ENCODE measurements around the gene EED.

DNA sequence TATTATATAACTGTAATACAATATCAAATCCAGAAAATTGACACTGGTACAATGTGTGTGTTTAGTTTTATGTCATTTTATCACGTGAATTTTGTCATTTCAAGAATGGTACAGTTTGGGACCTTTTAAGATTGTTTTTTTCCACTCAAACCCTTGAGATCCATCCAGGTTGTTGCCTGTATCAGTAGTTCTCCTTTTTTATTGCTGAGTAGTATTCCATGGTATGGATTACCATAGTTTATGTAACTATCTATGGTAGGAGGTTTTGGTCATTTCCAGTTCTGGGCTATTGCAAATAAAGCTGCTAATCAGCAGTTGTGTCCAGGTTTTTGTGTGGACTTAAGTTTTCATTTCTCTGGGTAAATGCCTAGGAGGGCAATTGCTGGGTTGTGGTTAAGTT lies 25.1 kb downstream of the EED start:
- TF ChIP-seq, protein P1, sequence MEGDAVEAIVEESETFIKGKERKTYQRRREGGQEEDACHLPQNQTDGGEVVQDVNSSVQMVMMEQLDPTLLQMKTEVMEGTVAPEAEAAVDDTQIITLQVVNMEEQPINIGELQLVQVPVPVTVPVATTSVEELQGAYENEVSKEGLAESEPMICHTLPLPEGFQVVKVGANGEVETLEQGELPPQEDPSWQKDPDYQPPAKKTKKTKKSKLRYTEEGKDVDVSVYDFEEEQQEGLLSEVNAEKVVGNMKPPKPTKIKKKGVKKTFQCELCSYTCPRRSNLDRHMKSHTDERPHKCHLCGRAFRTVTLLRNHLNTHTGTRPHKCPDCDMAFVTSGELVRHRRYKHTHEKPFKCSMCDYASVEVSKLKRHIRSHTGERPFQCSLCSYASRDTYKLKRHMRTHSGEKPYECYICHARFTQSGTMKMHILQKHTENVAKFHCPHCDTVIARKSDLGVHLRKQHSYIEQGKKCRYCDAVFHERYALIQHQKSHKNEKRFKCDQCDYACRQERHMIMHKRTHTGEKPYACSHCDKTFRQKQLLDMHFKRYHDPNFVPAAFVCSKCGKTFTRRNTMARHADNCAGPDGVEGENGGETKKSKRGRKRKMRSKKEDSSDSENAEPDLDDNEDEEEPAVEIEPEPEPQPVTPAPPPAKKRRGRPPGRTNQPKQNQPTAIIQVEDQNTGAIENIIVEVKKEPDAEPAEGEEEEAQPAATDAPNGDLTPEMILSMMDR (IDR thresholded peaks at IDR 0.05; ENCODE audit: insufficient read depth, low read length) = no peak
- TF ChIP-seq, protein P2, sequence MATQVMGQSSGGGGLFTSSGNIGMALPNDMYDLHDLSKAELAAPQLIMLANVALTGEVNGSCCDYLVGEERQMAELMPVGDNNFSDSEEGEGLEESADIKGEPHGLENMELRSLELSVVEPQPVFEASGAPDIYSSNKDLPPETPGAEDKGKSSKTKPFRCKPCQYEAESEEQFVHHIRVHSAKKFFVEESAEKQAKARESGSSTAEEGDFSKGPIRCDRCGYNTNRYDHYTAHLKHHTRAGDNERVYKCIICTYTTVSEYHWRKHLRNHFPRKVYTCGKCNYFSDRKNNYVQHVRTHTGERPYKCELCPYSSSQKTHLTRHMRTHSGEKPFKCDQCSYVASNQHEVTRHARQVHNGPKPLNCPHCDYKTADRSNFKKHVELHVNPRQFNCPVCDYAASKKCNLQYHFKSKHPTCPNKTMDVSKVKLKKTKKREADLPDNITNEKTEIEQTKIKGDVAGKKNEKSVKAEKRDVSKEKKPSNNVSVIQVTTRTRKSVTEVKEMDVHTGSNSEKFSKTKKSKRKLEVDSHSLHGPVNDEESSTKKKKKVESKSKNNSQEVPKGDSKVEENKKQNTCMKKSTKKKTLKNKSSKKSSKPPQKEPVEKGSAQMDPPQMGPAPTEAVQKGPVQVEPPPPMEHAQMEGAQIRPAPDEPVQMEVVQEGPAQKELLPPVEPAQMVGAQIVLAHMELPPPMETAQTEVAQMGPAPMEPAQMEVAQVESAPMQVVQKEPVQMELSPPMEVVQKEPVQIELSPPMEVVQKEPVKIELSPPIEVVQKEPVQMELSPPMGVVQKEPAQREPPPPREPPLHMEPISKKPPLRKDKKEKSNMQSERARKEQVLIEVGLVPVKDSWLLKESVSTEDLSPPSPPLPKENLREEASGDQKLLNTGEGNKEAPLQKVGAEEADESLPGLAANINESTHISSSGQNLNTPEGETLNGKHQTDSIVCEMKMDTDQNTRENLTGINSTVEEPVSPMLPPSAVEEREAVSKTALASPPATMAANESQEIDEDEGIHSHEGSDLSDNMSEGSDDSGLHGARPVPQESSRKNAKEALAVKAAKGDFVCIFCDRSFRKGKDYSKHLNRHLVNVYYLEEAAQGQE (IDR thresholded peaks at IDR 0.05; ENCODE audit: insufficient replicate concordance, low read depth) = no peak
